Pancreas (tissue), 10 donors: ENCODE measurements around the gene ZBTB43. TPM values are rescaled to one million over a fixed set of nuclear protein-coding genes. Genes with fewer than 3 reads are reported as not detected.
A peak's percentile ranks its signal among the peaks of the same experiment; 100 is the strongest.

Source experiments
- ATAC-seq, 4 donors: fragments of 200-7000 bp; cut with Tn5 transposase; one replicate each; pipeline versions ENCODE4 v1.8.0 to v1.9.1; 2020; ENCODE audit warnings: mild to moderate bottlenecking in 4 of 4, moderate library complexity in 4 of 4
- DNase-seq, 6 donors: peaks; one replicate each; pipeline ENCODE4 v3.0.0-alpha.2; 2020
- FAIRE-seq: peaks from 2 replicates; lab custom pipeline; 2012; peaks lifted over from hg19 to GRCh38; lab: Jason Lieb, UNC
- H3K27ac ChIP-seq, 4 donors: fragments of 200-600 bp; sonication (generic); 1 replicate in 3 of 4; 2 replicates in 1 of 4; pipeline versions ENCODE4 v1.5.0 to v1.8.0; 2020
- H3K27me3 ChIP-seq, 4 donors: fragments of 200-600 bp; one replicate each; pipeline ENCODE4 v1.8.0; 2021
- H3K36me3 ChIP-seq, 3 donors: fragments of 200-600 bp; sonication (generic) in 1 of 3; one replicate each; pipeline versions ENCODE4 v1.5.0 to v1.8.0; 2020 to 2021
- H3K4me1 ChIP-seq, 3 donors: fragments of 200-600 bp; one replicate each; pipeline ENCODE4 v1.8.0; 2021
- H3K4me3 ChIP-seq, 4 donors: fragments of 200-600 bp; sonication (generic) in 2 of 4; one replicate each; pipeline versions ENCODE4 v1.5.0 to v1.8.0; 2020 to 2021
- H3K9me3 ChIP-seq, 4 donors: fragments of 200-600 bp; one replicate each; pipeline ENCODE4 v1.8.0; 2021
- CTCF ChIP-seq, 4 donors: fragments of 200-600 bp; sonication (generic) in 3 of 4; IDR thresholded peaks; one replicate each; pipeline versions ENCODE4 v1.5.0 to v1.8.0; 2021; ENCODE audit warnings: antibody characterized with exemption in 4 of 4
- WGBS, 2 donors: extraction: QIAGEN DNeasy Blood & Tissue Kit; methylation state at CpG; one replicate each; pipeline ENCODE4 v1.1.7; 2013; 5-methylcytosine and 5-hydroxymethylcytosine counted together
- intact Hi-C, 3 donors: fragments of 100-400 bp; cut with DNase I; formaldehyde crosslinking; loops; one replicate each; pipeline versions ENCODE4 v1.11.1 to v1.14.2; 2022
- polyA plus RNA-seq, 2 donors: library from polyadenylated mRNA; stranded (reverse); fragments of 200-250 nt; gene quantifications; one replicate each; pipeline ENCODE4 v1.2.3, GENCODE V29; 2013
- total RNA-seq, 6 donors: library from RNA; stranded (reverse); fragmentation: NEBNext Ultra II Directional in 4 of 6; extraction: Animal tissue kit (Norgen Biotek cat#: 25700) in 4 of 6; gene quantifications; one replicate each; pipeline versions ENCODE4 v1.2.1 to v1.2.4, GENCODE V29; 2021 to 2023
- donor health status: healthy with polysubstance abuse.
- donor health status: DM: no; HTN: no; CAD: no; lungs with moderate emphysema.
- donor health status: DM: no; HTN: no; CAD: no.
- donor health status: control.
- donor health status: control.
- donor health status: Bipolar disorder and iron deficiency.
- donor health status: DM: yes; HTN: yes; CAD: no.
- donor health status: DM: no; HTN: no; CAD: no.
- donor health status: DM: no; HTN: no; CAD: no.
- donor health status: DM: yes; HTN: yes; CAD: no.

Gene ZBTB43
- total and polyA plus RNA-seq, 8 donors, result 2.2 to 8.5 (median 5.7) TPM

GRCh38 chr9:126851286-126851880, 46.5 kb downstream of the ZBTB43 start:
- DNase-seq, result no peak
- Histone ChIP-seq H3K4me3 (no peak overlapping the region), H3K4me1 (no peaks in the 10 kb centered on the region), H3K36me3 (no peaks in the 10 kb centered on the region), H3K27ac (no peak overlapping the region), H3K9me3 (no peaks in the 10 kb centered on the region), H3K27me3 (no peaks in the 10 kb centered on the region)
- FAIRE-seq, result no peak
- intact Hi-C loops, result no loop called here
- no peak for ATAC-seq
- no peak for TF ChIP-seq CTCF (IDR thresholded peaks at IDR 0.05)
- 71 to 84% methylated on average over 6 of the region's 6 CpGs for WGBS, 2 donors

- no peak for TF ChIP-seq CTCF (IDR thresholded peaks at IDR 0.05)
- ATAC-seq (no peak), DNase-seq (no peak), FAIRE-seq (no peak)
- peaks cover 0 to 1% (median under 1%) of the 10 kb centered on the region in 3 donors for H3K4me1 ChIP-seq
- WGBS, 2 donors, result 43 to 65% methylated on average over 3 of the region's 3 CpGs
- no peak overlapping the region for H3K4me3 ChIP-seq
- no peak overlapping the region for H3K27ac ChIP-seq
- no peaks in the 10 kb centered on the region for H3K9me3 ChIP-seq
- intact Hi-C loops, result no loop called here
- no peaks in the 10 kb centered on the region for H3K36me3 ChIP-seq
- H3K27me3 ChIP-seq, result no peaks in the 10 kb centered on the region
These were observed 47.3 kb downstream of the ZBTB43 start for GRCh38 chr9:126852086-126852688.

GRCh38 chr9:126853667-126854066, 48.8 kb downstream of the ZBTB43 start:
- intact Hi-C loops, result no loop called here
- Histone ChIP-seq H3K4me3 (no peak overlapping the region), H3K27me3 (no peaks in the 10 kb centered on the region), H3K9me3 (no peaks in the 10 kb centered on the region), H3K36me3 (no peaks in the 10 kb centered on the region), H3K4me1 (peaks cover 0 to 9% (median 5%) of the 10 kb centered on the region in 3 donors), H3K27ac (no peak overlapping the region)
- WGBS, 2 donors, result 90 to 91% methylated on average over 5 of the region's 5 CpGs
- TF ChIP-seq CTCF (IDR thresholded peaks at IDR 0.05), result no peak
- ATAC-seq (no peak), FAIRE-seq (no peak), DNase-seq (no peak)

- no peak overlapping the region for H3K27ac ChIP-seq
- DNase-seq (no peak), FAIRE-seq (no peak), ATAC-seq (peak in 2 of 4 donors; percentile 24 to 55)
- no peak for TF ChIP-seq CTCF (IDR thresholded peaks at IDR 0.05)
- H3K4me1 ChIP-seq, result peaks cover 0 to 9% (median 5%) of the 10 kb centered on the region in 3 donors
- intact Hi-C loops, result no loop called here
- no peaks in the 10 kb centered on the region for H3K36me3 ChIP-seq
- no peak overlapping the region for H3K4me3 ChIP-seq
- no peaks in the 10 kb centered on the region for H3K27me3 ChIP-seq
- WGBS, 2 donors, result 17 to 28% methylated on average over 7 of the region's 7 CpGs
- no peaks in the 10 kb centered on the region for H3K9me3 ChIP-seq
These were observed 49.9 kb downstream of the ZBTB43 start for GRCh38 chr9:126854734-126855133.

- Histone ChIP-seq H3K4me1 (peaks cover under 1 to 14% (median 6%) of the 10 kb centered on the region in 3 donors), H3K27me3 (no peaks in the 10 kb centered on the region), H3K36me3 (no peaks in the 10 kb centered on the region), H3K4me3 (no peak overlapping the region), H3K9me3 (no peaks in the 10 kb centered on the region), H3K27ac (no peak overlapping the region)
- intact Hi-C loops, result no loop called here
- DNase-seq (no peak), ATAC-seq (no peak), FAIRE-seq (no peak)
- TF ChIP-seq CTCF (IDR thresholded peaks at IDR 0.05), result no peak
- 89 to 93% methylated on average over 6 of the region's 6 CpGs for WGBS, 2 donors
These were observed 51.6 kb downstream of the ZBTB43 start for GRCh38 chr9:126856326-126856877.
